ENCODE results near the gene SLC25A39. TPM values are rescaled to one million over a fixed set of nuclear protein-coding genes. Genes with fewer than 3 reads are reported as not detected.
"Not testable (repeated sequence)": the region's sequence is repeated elsewhere in the genome, so short reads cannot be mapped to it uniquely, and the experiment has no call there.

The SLC25A39 gene, protein sequence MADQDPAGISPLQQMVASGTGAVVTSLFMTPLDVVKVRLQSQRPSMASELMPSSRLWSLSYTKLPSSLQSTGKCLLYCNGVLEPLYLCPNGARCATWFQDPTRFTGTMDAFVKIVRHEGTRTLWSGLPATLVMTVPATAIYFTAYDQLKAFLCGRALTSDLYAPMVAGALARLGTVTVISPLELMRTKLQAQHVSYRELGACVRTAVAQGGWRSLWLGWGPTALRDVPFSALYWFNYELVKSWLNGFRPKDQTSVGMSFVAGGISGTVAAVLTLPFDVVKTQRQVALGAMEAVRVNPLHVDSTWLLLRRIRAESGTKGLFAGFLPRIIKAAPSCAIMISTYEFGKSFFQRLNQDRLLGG
- polyA plus RNA-seq (2012; ENCODE audit: insufficient read depth, insufficient read length) = 179 TPM

DNA sequence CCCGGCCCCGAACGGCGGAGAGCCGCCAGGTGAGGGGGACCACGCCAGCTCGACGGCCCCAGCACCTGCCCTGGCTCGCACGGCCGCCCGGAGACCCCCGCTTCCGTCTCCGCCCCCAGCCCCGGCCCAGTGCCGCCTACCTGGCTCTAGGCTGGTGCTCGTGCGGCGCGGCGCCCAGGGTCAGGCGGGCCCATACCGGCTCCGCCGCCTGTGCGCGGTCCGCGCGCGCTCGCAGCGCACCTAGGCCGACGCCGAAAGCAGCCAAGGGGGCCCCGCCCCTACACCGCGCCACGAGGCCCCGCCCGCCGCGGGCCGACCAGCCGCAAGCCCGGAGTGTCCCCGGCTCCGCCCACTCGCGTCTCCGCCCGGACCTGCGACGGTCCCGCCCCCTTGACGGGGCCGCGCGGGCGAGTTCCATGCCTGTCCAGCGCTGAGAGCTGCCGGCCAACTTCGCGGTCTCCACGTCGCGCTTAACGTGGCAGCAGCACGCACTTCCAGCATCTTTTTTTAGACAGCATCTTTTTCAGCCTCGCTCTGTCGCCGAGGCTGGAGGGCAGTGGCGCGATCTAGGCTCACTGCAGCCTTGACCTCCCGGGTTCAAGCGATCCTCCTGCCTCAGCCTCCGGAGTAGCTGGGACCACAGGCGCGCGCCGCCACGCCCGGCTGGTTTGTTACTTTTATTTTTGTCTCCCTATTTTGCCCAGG lies at the start of gene SLC25A39:
Gene SLC25A39 (minus strand): TSS at position 253 of the 705 bp plus-strand sequence. CDS start 1,261 bp downstream, outside the sequence.
- peak; percentile 82 for DNase-seq (ENCODE audit: low read depth, low spot score)
- H3K4me3 ChIP-seq (ENCODE audit: low read length) = peak within 1 kb of the TSS; percentile 82

DNA sequence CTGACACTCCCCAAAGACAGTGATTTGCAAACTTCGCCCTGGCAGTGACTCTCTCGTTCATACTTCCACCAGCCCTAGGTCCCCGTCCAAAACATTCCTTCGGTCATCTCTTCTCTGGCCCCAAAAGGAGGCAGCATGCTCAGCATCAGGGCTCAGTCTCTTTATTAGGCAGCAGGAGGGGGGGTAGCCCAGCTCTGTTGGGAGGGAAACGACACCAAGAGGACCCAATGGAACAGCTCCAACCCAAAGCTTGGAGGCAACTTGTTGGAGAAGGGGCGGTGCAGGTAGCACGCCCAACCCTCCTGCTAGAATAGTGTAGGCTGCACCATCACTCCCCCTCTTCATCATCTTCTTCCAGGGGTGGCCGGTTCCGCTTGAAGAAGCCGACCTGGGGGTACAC lies 47.4 kb upstream of the SLC25A39 start:
- DNase-seq (ENCODE audit: low read depth, low spot score) = no peak
- H3K4me3 ChIP-seq (ENCODE audit: low read length) = no peak overlapping the region

DNA sequence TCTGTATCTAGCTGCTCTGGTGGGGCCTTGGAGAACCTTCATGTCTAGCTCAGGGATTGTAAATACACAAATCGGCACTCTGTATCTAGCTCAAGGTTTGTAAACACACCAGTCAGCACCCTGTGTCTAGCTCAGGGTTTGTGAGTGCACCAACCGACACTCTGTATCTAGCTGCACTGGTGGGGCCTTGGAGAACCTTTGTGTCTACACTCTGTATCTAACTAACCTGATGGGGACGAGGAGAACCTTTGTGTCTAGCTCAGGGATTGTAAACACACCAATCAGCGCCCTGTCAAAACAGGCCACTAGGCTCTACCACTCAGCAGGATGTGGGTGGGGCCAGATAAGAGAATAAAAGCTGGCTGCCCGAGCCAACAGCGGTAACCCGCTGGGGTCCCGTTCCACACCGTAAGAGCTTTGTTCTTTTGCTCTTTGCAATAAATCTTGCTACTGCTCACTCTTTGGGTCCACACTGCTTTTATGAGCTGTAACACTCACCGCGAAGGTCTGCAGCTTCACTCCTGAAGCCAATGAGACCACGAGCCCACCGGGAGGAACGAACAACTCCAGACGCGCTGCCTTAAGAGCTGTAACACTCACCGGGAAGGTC lies 44.9 kb upstream of the SLC25A39 start:
- DNase-seq (ENCODE audit: low read depth, low spot score) = not testable (repeated sequence)

DNA sequence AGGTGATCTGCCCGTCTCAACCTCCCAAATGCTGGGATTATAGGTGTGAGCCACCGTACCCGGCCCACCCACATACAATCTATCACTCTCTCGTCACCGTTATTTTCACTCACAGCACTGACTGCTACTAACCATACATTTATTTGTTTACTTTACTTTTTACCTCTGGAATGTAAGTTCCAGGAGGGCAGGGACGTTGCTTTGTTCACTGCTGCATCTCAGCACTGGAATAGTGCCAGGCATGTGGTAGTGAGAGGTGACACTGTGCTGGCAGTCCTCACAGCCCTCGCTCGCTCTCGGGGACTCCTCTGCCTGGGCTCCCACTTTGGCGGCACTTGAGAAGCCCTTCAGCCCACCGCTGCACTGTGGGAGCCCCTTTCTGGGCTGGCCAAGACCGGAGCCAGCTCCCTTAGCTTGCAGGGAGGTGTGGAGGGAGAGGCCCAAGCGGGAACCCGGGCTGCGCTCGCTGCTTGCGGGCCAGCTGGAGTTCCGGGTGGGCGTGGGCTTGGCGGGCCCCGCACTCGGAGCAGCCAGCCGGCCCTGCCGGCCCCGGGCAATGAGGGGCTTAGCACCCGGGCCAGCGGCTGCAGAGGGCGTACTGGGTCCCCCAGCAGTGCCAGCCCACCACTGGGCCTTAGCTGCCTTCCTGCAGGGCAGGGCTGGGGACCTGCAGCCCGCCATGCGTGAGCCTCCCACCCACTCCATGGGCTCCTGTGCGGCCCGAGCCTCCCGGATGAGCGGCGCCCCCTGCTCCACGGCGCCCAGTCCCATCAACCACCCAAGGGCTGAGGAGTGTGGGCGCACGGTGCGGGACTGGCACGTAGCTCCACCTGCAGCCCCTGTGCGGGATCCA lies 44.0 kb upstream of the SLC25A39 start:
- DNase-seq (ENCODE audit: low read depth, low spot score); H3K4me3 ChIP-seq (ENCODE audit: low read length): not testable (repeated sequence)

More for the DNA sequence above, 44.9 kb upstream of the SLC25A39 start:
- H3K4me3 ChIP-seq (ENCODE audit: low read length) = not testable (repeated sequence)

DNA sequence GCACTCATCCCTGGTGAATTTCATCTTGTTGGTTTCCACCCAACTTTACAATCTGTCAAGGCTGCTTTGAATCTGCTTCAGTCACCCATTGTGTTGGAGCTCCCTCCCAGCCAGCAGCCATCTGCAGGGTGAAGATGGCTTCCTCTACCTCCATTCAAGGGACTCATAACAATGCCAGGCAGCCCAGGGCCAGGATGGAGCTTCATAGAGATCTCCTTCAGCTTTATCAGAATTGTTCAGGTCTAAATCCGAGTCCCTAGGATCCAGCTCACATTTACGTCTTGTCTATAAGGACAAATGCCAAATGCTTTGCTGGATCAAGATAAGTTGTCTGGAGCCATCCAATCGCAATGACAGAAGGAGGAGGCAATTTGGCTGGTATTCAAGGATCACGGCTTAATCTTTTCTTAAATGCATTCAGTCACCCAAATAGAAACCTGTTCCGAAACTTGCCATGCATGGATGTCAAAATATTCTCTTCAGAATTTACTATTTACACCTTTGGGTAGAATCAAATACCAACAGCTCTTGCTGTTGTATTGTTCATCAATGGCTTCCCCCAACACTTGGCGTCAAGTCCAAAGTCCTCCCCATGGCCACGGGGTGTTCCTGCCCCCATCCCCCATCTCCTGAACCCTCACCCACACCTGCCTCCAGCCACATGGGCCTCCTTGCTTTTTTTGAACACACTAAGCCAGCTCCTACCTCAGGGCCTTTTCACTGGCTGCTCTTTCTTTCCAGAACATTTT lies 42.8 kb upstream of the SLC25A39 start:
- no peak for DNase-seq (ENCODE audit: low read depth, low spot score)
- H3K4me3 ChIP-seq (ENCODE audit: low read length) = no peak overlapping the region

DNA sequence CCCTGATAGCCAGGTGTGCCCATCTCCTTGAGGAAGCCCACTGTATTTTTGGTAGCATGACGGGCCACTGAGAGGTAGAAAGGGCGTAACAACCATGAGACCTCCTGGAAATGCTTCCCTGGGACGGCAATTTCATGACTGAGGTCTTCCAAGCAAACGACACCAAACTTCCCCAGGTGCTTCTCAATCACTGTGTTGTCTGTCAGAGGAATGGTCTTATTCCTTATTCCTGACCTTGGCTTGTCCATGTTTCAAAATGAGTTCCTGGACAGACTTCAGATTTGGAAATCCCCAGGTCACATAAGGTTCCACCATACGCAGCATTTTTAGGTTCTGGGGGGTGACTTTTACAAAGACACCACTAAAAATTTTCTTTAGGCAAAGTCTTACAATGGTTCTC lies 40.4 kb upstream of the SLC25A39 start:
- not testable (repeated sequence) for DNase-seq (ENCODE audit: low read depth, low spot score)

DNA sequence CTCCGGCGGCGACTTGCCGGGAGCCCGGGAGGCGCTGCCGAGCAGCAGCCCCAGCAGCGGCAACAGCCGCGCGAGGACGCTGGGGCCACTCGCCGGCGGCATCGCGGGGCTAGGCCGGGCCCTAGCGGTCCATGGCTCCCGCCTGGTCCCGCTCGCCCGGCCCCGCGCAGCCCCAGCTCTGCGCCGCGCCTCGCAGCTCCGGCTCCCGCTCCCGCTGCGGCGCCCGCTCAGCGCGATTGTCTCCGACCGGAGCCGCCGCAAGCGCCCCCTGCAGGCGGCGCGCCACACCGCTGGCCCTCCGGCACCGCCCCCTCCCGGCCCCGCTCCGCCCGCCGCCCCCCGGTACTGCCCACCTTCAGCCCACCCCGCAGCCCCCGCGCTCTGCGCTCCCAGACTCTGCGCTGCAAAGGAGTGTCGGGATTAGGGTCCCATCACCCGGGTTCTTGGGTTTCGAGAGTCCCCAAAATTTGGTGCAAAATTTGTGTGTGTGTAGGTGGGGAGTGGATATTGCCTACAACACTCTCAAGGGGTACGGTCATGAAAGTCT lies 39.1 kb upstream of the SLC25A39 start, which contains the start of gene FAM171A2:
Gene FAM171A2 (minus strand): TSS at position 241 of the 547 bp plus-strand sequence. CDS start 139 bp downstream, at position 102.
- DNase-seq (ENCODE audit: low read depth, low spot score) = no peak
- H3K4me3 ChIP-seq (ENCODE audit: low read length) = peak within 1 kb of the TSS; percentile 65

More for the DNA sequence above, 40.4 kb upstream of the SLC25A39 start:
- H3K4me3 ChIP-seq (ENCODE audit: low read length) = not testable (repeated sequence)

DNA sequence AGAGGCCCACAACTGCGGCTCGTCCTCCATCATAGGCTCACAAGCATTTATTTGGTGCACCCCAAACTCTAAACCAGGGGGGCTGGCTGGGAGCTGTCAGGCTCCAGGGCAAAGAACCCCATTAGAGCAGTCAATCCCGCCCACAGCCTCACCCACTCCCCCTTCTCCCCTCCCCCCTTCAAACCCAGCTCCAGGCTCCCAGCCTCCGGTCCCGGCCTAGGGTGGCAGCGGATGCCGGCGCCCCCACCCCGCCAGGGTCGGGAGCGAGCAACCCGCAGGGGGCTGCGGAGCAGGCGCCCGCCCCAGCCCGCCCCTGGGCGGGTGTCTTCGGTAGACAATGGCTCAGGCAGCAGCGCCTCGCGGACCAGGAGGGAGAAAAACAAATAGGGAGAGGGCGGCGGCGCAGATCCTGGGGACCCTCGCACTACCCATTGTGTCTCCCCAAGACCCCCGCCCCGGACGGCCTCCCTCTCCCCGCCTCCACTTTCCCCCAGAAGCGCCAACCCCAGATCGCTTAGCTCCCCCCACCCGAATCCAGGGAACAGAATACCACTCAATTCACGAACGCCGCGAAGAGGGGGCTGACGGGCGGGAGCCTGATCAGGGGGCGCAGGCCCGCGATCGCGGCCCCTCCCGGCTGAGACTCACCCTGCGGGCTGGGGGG lies 38.5 kb upstream of the SLC25A39 start:
- no peak for DNase-seq (ENCODE audit: low read depth, low spot score)
- H3K4me3 ChIP-seq (ENCODE audit: low read length) = peak overlapping the region; percentile 65

DNA sequence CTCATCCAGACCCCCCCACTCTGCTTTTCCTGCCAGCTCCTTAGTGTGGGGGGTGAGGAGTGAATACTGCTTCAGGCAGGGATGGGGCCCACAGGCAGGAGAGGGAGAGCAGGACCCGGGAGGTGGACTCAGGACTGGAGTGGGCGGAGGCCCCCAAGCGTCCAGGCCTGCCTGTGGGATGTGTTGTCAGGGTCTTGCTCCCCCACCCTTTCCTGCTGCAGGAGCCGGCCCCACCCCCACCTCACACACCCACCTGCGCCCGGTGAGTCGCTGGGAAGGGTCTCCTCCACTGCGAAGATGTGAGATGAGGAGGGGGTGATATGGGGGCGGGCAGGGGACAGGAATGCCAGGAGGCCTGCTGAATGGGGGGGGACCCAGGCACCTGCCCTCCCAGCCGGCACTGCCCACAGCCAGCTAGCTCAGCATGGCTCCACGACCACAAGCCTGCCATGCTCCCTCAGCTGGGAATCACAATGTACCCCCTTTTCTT lies 37.9 kb upstream of the SLC25A39 start:
- H3K4me3 ChIP-seq (ENCODE audit: low read length) = peak overlapping the region; percentile 65
- no peak for DNase-seq (ENCODE audit: low read depth, low spot score)

DNA sequence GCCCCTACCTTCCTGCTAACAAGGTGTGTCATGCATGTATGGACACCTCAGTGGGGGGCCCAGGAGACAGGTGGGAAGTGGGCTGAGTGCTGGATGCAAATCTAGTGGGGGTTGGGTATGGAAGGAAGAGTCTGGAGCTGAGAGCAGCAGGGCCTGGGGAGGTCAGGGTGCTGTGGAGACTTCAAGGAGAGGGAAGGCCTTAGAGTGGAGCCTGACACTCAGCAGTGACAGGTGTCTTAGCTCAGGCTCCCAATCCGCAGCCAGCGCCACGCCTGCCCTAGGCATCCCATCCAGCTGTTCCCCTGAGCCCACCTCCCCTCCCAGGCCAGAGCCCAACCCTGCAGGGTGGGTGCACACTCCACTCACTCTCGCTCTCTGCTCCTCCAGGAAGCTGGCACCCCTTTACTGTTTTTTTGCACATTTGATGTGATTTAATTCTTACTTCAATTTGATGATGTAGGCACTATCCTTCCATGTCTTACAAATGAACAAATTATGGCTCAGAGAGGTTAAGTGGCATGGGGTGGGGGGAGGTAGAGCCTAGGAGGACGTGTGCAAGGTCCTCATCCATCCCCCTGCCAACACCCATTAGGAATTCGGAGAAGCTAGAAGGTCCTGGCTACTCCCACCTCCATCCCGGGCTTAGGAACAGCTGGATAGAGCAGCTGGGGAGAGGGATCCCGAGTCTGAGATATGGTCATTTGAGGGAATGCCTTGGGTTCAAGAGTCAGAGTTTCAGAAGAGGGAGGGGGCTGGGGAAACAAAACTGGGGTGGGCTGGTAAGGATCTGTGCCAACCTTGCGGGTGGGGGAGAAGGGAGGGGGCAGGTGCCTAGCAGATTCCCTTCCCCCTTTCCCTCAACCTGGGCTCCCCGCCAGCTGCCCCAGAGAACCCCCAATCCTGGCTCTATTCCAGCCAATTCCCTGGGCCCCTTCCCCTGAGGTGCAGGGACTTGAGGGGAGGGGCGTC lies 37.0 kb upstream of the SLC25A39 start:
- no peak overlapping the region for H3K4me3 ChIP-seq (ENCODE audit: low read length)
- DNase-seq (ENCODE audit: low read depth, low spot score) = no peak

DNA sequence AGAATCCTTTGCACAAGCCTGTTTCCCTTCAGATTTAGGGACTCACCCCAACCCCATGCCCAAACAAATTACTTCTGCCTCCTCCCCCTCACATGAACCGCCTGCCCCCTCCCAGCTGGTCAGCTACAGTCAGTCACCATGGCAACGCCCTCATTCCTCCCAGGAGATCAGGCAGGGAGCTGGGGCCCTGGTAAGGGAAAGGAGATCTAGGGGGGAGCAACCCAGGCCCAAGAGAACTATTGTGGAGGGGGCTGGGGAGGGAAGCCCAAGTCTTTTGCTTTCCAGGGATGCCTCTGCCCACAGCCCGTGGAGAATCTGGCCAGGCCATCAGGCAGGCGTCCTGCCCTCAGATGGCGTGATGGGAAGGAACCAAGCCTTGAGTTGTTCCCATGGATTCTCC lies 36.2 kb upstream of the SLC25A39 start:
- DNase-seq (ENCODE audit: low read depth, low spot score) = no peak
- no peak overlapping the region for H3K4me3 ChIP-seq (ENCODE audit: low read length)

DNA sequence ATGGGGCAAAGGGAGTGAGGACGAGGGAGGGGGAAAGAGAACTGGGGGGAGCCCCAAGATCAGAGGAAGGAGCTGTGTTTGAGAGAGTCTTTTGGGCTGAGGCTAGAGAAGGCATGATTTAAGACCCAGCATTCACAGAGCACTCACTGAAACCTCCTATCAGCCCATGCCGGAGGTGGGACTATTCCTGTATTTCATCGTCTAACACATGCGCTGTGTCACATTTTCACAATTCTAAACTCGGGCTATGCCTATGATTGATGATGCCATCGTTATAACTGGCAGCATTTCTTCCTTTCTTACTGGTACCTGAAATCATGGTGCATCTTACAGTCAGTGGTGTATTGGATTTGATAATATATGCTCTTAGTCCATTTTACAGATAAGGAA lies 35.5 kb upstream of the SLC25A39 start:
- no peak for DNase-seq (ENCODE audit: low read depth, low spot score)
- H3K4me3 ChIP-seq (ENCODE audit: low read length) = no peak overlapping the region

DNA sequence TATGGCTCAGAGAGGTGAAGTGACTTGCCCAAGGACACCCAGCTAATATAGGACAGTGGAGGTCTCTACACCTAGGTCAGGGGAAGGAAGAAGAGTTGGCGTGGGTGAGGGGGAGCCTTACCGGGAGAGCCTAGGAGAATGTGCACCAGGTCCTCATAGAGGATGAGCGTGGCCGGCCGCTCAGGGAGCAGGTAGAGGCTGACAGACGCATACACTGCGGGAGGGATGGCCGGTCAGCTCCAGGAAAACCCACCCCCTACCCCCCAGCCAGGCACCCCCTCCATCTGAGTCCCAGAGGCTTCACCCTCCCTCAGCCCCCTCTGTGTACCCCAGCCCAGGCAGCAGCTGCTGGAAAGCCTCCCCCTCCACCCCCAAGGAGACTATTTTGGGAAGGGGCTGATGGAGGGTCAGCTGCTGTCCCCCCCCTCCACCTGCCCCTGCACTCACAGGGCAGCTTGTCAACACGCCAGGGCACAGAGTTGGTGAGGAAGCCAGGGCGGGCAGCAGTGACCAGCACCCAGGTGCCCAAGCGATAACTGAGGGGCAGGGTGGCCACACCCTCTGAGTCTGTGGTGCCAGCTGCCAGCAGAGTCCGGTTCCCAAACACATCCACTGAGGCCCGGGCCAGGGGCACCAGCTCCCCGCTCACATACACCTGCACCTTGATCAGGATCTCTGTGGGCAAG lies 35.0 kb upstream of the SLC25A39 start:
- DNase-seq (ENCODE audit: low read depth, low spot score) = no peak
- H3K4me3 ChIP-seq (ENCODE audit: low read length) = no peak overlapping the region

DNA sequence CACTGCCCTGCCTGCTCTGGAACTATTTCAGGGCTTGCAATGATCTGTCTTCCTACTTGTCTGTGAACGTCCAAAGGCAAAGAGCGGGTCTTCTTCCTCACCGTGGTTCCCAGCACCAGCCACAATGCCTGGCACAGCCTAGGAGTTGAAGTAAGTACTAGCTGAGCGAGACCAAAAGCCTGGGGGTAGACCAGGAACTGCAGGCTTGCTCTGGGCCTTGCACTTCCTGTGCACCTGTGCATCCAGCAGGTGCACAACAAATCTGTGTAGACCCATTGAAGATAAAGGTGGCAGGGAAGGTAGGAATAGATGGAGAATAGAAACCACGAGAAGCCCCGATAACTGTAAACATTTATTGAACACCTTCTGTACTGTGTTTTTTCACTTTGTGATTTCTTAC lies 34.4 kb upstream of the SLC25A39 start:
- peak; percentile 37 for DNase-seq (ENCODE audit: low read depth, low spot score)
- H3K4me3 ChIP-seq (ENCODE audit: low read length) = no peak overlapping the region

DNA sequence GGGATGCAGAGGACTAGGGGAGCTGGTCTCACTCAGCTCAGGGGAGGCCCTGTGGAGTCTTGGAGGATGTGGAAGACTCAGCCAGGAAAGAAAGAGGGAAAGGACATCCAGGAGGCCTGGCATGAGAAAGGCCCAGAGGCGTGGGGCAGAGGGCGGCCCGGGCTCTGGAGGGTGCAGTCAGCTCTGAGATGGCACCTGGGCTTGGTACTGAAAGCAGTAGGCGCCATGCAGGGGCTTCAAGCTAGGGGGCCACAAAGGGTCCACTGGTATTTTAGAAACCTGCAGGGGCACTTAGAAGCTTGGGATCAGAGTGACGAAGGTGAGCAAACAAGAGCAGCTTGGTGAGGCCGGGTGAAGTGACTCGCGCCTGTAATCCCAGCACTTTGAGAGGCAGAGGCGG lies 33.4 kb upstream of the SLC25A39 start:
- H3K4me3 ChIP-seq (ENCODE audit: low read length) = no peak overlapping the region
- DNase-seq (ENCODE audit: low read depth, low spot score) = no peak

DNA sequence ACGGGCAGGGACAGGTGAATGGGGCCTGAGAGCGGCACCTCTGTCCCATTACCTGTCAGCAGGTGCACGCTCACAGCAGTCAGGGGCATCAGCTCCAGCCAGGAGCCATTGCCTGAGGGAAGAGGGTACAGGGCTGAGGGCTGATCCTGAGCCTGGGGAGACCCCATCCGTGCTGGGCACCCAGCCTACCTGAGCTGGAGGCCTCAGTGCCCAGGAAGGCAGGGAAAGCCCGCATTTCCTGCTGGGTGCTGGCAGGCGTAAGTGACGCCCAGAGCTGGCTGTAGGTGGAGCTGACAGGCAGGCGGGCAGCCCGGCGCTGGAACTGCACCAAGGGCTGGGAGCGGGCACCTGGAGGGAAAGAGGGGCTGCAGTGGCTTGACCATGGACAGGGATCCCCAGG lies 31.6 kb upstream of the SLC25A39 start:
- DNase-seq (ENCODE audit: low read depth, low spot score) = no peak
- H3K4me3 ChIP-seq (ENCODE audit: low read length) = no peak overlapping the region
